IMR-90 (cell line): ENCODE measurements around the gene BCL2L12. TPM values are rescaled to one million over a fixed set of nuclear protein-coding genes. Genes with fewer than 3 reads are reported as not detected.

Experiments
- ATAC-seq: fragments of 200-7000 bp; cut with Tn5 transposase; 2 replicates; pipeline ENCODE4 v1.9.1; 2020; ENCODE audit warnings: low read depth, mild to moderate bottlenecking, moderate library complexity
- BruUV-seq: library from RNA; stranded (reverse); fragments of 400-500 nt; replicated peaks from 2 replicates; lab custom pipeline; 2021; lab: Mats Ljungman, UMichigan
- CTCF ChIA-PET: fragments of 300-600 bp; formaldehyde crosslinking; extraction: SDS; loops from one replicate; lab custom pipeline; 2021; ENCODE audit warnings: antibody characterized with exemption; lab: Yijun Ruan, JAX
- POLR2A ChIA-PET: fragments of 300-600 bp; sonication (Branson Sonifier 250); formaldehyde crosslinking; loops from one replicate; lab custom pipeline; 2022; ENCODE audit warnings: antibody characterized with exemption; ENCODE audit not compliant: unreplicated experiment; lab: Charles Lee
- DNase-seq: peaks from one replicate; pipeline ENCODE4 v3.0.0; 2013
- H2AFZ ChIP-seq: replicated peaks from 2 replicates; pipeline ENCODE3; 2013; ENCODE audit warnings: low read length, mild to moderate bottlenecking; ENCODE audit not compliant: poor library complexity
- H2AK5ac ChIP-seq: 2 replicates; pipeline ENCODE4 v1.6.1; 2013; ENCODE audit warnings: low read depth, low read length, inconsistent platforms
- H2AK9ac ChIP-seq: replicated peaks from 2 replicates; pipeline ENCODE3; 2013; ENCODE audit warnings: mild to moderate bottlenecking, low read depth, low read length, moderate library complexity; ENCODE audit not compliant: poor library complexity
- H2BK120ac ChIP-seq: 2 replicates; pipeline ENCODE4 v1.6.1; 2013; ENCODE audit warnings: low read depth, low read length, inconsistent platforms
- H2BK15ac ChIP-seq: 3 replicates; pipeline ENCODE4 v1.6.1; 2013; ENCODE audit warnings: low read depth, low read length, inconsistent platforms
- H2BK20ac ChIP-seq: 2 replicates; pipeline ENCODE4 v1.6.1; 2013; ENCODE audit warnings: low read depth, mild to moderate bottlenecking, inconsistent platforms, low read length, moderate library complexity
- H2BK5ac ChIP-seq: 2 replicates; pipeline ENCODE4 v1.6.1; 2013; ENCODE audit warnings: mild to moderate bottlenecking, low read depth, low read length, inconsistent platforms; ENCODE audit not compliant: poor library complexity, severe bottlenecking
- H3K14ac ChIP-seq: replicated peaks from 2 replicates; pipeline ENCODE4 v1.6.1; 2013; ENCODE audit warnings: low read depth, low read length, inconsistent platforms
- H3K18ac ChIP-seq: 2 replicates; pipeline ENCODE4 v1.6.1; 2013; ENCODE audit warnings: low read depth, low read length, control low read depth
- H3K23ac ChIP-seq: 2 replicates; pipeline ENCODE4 v1.6.1; 2013; ENCODE audit warnings: low read depth, low read length, inconsistent platforms
- H3K27ac ChIP-seq: 2 replicates; pipeline ENCODE4 v1.5.1; 2013; ENCODE audit warnings: mild to moderate bottlenecking, control low read depth, low read length; ENCODE audit not compliant: insufficient read depth
- H3K27me3 ChIP-seq: 2 replicates; pipeline ENCODE4 v1.6.1; 2013; ENCODE audit warnings: low read length; ENCODE audit not compliant: control insufficient read depth, insufficient read depth
- H3K36me3 ChIP-seq: 2 replicates; pipeline ENCODE4 v1.6.1; 2013; ENCODE audit warnings: low read length, mixed read lengths; ENCODE audit not compliant: control insufficient read depth, insufficient read depth
- H3K4ac ChIP-seq: 2 replicates; pipeline ENCODE4 v1.6.1; 2013; ENCODE audit warnings: low read depth, low read length, inconsistent platforms
- H3K4me1 ChIP-seq: 2 replicates; pipeline ENCODE4 v1.6.1; 2013; ENCODE audit warnings: low read length, mixed read lengths; ENCODE audit not compliant: control insufficient read depth, insufficient read depth
- H3K4me2 ChIP-seq: 2 replicates; pipeline ENCODE4 v1.6.1; 2013; ENCODE audit warnings: low read depth, mild to moderate bottlenecking, control low read depth, low read length, moderate library complexity
- H3K4me3 ChIP-seq: 2 replicates; pipeline ENCODE4 v1.5.1; 2013; ENCODE audit warnings: low read depth, mild to moderate bottlenecking, control low read depth, low read length, moderate library complexity; ENCODE audit not compliant: insufficient read depth
- H3K56ac ChIP-seq: 2 replicates; pipeline ENCODE4 v1.6.1; 2013; ENCODE audit warnings: low read length, inconsistent platforms; ENCODE audit not compliant: insufficient read depth; ENCODE audit errors: extremely low read depth
- H3K79me1 ChIP-seq, 2 experiments: 2 replicates each; pipeline ENCODE4 v1.6.1; 2013; ENCODE audit warnings: low read length in 2 of 2, inconsistent platforms in 1 of 2, low read depth in 1 of 2
- H3K9ac ChIP-seq: 2 replicates; pipeline ENCODE4 v1.6.1; 2013; ENCODE audit warnings: low read depth, low read length, control low read depth
- H3K9me1 ChIP-seq: 2 replicates; pipeline ENCODE4 v1.6.1; 2013; ENCODE audit warnings: low read length, inconsistent platforms; ENCODE audit not compliant: insufficient read depth
- H3K9me3 ChIP-seq: 2 replicates; pipeline ENCODE4 v1.6.1; 2013; ENCODE audit warnings: low read length; ENCODE audit not compliant: control insufficient read depth, insufficient read depth
- H4K20me1 ChIP-seq: 2 replicates; pipeline ENCODE4 v1.6.1; 2013; ENCODE audit warnings: low read length, inconsistent platforms; ENCODE audit not compliant: insufficient read depth
- H4K5ac ChIP-seq: 2 replicates; pipeline ENCODE4 v1.6.1; 2013; ENCODE audit warnings: mild to moderate bottlenecking, low read depth, low read length, control low read depth
- H4K8ac ChIP-seq, 2 experiments: 2 replicates each; pipeline ENCODE4 v1.6.1; 2013; ENCODE audit warnings: low read depth in 2 of 2, low read length in 2 of 2, control low read depth in 1 of 2, inconsistent platforms in 1 of 2
- H4K91ac ChIP-seq: 2 replicates; pipeline ENCODE4 v1.6.1; 2013; ENCODE audit warnings: low read depth, low read length, inconsistent platforms; ENCODE audit not compliant: insufficient read depth
- BHLHE40 ChIP-seq: fragments of 150-350 bp; IDR thresholded peaks from 2 replicates; pipeline ENCODE4 v1.6.1; 2016; ENCODE audit warnings: mild to moderate bottlenecking, low read depth, low read length
- CEBPB ChIP-seq: IDR thresholded peaks from 2 replicates; pipeline ENCODE4 v1.6.1; 2012; ENCODE audit warnings: low read depth, low read length, improper control_type of control experiment
- CHD1 ChIP-seq: IDR thresholded peaks from 2 replicates; pipeline ENCODE4 v1.6.1; 2012; ENCODE audit warnings: low read depth, low read length, improper control_type of control experiment
- FOS ChIP-seq: fragments of 150-350 bp; IDR thresholded peaks from 2 replicates; pipeline ENCODE4 v1.6.1; 2016; ENCODE audit warnings: low read depth, low read length
- MAFK ChIP-seq: IDR thresholded peaks from 2 replicates; pipeline ENCODE4 v1.6.1; 2012; ENCODE audit warnings: low read depth, low read length, improper control_type of control experiment
- MAZ ChIP-seq: IDR thresholded peaks from 2 replicates; pipeline ENCODE4 v1.6.1; 2012; ENCODE audit warnings: low read depth, mild to moderate bottlenecking, low read length, improper control_type of control experiment, moderate library complexity, borderline replicate concordance
- MXI1 ChIP-seq: IDR thresholded peaks from 2 replicates; pipeline ENCODE4 v1.6.1; 2012; ENCODE audit warnings: low read depth, mild to moderate bottlenecking, low read length, moderate library complexity, borderline replicate concordance
- NFE2L2 ChIP-seq: fragments of 150-350 bp; IDR thresholded peaks from 2 replicates; pipeline ENCODE4 v1.6.1; 2016; ENCODE audit warnings: low read depth, mild to moderate bottlenecking, low read length
- RAD21 ChIP-seq: IDR thresholded peaks from 2 replicates; pipeline ENCODE4 v1.6.1; 2012; ENCODE audit warnings: low read length, improper control_type of control experiment
- RCOR1 ChIP-seq: IDR thresholded peaks from 2 replicates; pipeline ENCODE4 v1.6.1; 2012; ENCODE audit warnings: mild to moderate bottlenecking, low read length, improper control_type of control experiment; ENCODE audit not compliant: insufficient replicate concordance
- WGBS, 2 experiments: methylation state at CpG; one replicate each; pipeline versions ENCODE4 v1.1.5 to v1.1.7; 2013; ENCODE audit warnings: missing lambda C conversion rate in 2 of 2; ENCODE audit not compliant: insufficient read length in 1 of 2; ENCODE audit errors: extremely low coverage in 2 of 2; 5-methylcytosine and 5-hydroxymethylcytosine counted together
- dilution Hi-C: fragments of 300-500 bp; cut with HindIII; formaldehyde crosslinking; loops from one replicate; pipeline ENCODE4 v1.14.3; 2018; ENCODE audit warnings: low sequenced_read_pairs; ENCODE audit not compliant: unreplicated experiment
- in situ Hi-C: fragments of 300-500 bp; cut with MboI; formaldehyde crosslinking; loops from 3 replicates; pipeline ENCODE4 v1.14.3; 2019; ENCODE audit warnings: low sequenced_read_pairs, inconsistent platforms, mixed read lengths
- intact Hi-C: fragments of 100-400 bp; cut with micrococcal nuclease; formaldehyde crosslinking; loops from 2 replicates; pipeline ENCODE4 v1.10.0; 2022
- polyA plus RNA-seq, 3 experiments: library from polyadenylated mRNA; depleted of rRNA; stranded (reverse); fragments of >200 nt; gene quantifications; 2 replicates each; pipeline ENCODE4 v1.2.3, GENCODE V29; 2012; ENCODE audit warnings: low replicate concordance in 1 of 3
- total RNA-seq: library from RNA; depleted of rRNA; stranded (reverse); fragments of >200 nt; gene quantifications from 2 replicates; pipeline ENCODE4 v1.2.3, GENCODE V29; 2012
- TF ChIP-seq, protein P1 (sequence below): conservative IDR thresholded peaks from 2 replicates; pipeline ENCODE4 v1.5.1; 2012; ENCODE audit warnings: mild to moderate bottlenecking, low read depth, low read length, improper control_type of control experiment

Gene BCL2L12
- total and polyA plus RNA-seq, 2 of the 4 experiments (the other 2 are of a cell fraction): 3.9 to 32.6 TPM

GRCh38 chr19:49710372-49710951, 44.7 kb downstream of the BCL2L12 start:
- Histone ChIP-seq H2AK5ac (peak overlapping the region; percentile 89; the same call in 1 of the 2 replicates), H2BK15ac (no peak overlapping the region; the same call in 2 of the 3 replicates), H4K20me1 (no peaks in the 10 kb centered on the region), H3K4me3 (no peak overlapping the region), H3K27ac (no peak overlapping the region; the same call in 1 of the 2 replicates), H3K4me1 (peaks cover 2% of the 10 kb centered on the region; the same call in 1 of the 2 replicates), H3K18ac (peak overlapping the region; percentile 6; the same call in 1 of the 2 replicates), H2BK20ac (peak overlapping the region; percentile 36; the same call in 1 of the 2 replicates), H3K56ac (no peak overlapping the region), H3K9ac (no peak overlapping the region), H4K8ac (peak overlapping the region in 1 of 2 experiments; percentile 78; a peak in 2 of 4 replicates), H3K36me3 (peaks cover 37% of the 10 kb centered on the region), H4K5ac (peak overlapping the region; percentile 26; the same call in 1 of the 2 replicates), H2BK120ac (peak overlapping the region; percentile 77), H3K4me2 (no peak overlapping the region), H3K14ac (peak overlapping the region; percentile 67), H3K79me1 (no peaks in the 10 kb centered on the region; a peak in 1 of 4 replicates), H2BK5ac (peak overlapping the region; percentile 80), H4K91ac (peak overlapping the region; percentile 77), H3K27me3 (no peaks in the 10 kb centered on the region), H3K9me1 (peaks cover 12% of the 10 kb centered on the region; the same call in 1 of the 2 replicates), H2AK9ac (peak overlapping the region; percentile 93), H3K23ac (peak overlapping the region; percentile 8; the same call in 1 of the 2 replicates), H2AFZ (peak overlapping the region; percentile 83), H3K4ac (peak overlapping the region; percentile 75), H3K9me3 (no peaks in the 10 kb centered on the region)
- DNase-seq: peak; percentile 84
- ChIA-PET CTCF (no interaction called here), POLR2A (no interaction called here)
- ATAC-seq: peak; percentile 67
- 100% methylated on average over 2 of the region's 20 CpGs; no CpG with 5 or more reads in 1 of the 2 experiments for WGBS, 2 experiments
- TF ChIP-seq NFE2L2 (no peak), CEBPB (no peak), MXI1 (no peak), BHLHE40 (peak; percentile 72), RCOR1 (no peak), CHD1 (no peak), FOS (peak; percentile 73), MAZ (no peak), RAD21 (no peak), MAFK (no peak)
- TF ChIP-seq, protein P1, sequence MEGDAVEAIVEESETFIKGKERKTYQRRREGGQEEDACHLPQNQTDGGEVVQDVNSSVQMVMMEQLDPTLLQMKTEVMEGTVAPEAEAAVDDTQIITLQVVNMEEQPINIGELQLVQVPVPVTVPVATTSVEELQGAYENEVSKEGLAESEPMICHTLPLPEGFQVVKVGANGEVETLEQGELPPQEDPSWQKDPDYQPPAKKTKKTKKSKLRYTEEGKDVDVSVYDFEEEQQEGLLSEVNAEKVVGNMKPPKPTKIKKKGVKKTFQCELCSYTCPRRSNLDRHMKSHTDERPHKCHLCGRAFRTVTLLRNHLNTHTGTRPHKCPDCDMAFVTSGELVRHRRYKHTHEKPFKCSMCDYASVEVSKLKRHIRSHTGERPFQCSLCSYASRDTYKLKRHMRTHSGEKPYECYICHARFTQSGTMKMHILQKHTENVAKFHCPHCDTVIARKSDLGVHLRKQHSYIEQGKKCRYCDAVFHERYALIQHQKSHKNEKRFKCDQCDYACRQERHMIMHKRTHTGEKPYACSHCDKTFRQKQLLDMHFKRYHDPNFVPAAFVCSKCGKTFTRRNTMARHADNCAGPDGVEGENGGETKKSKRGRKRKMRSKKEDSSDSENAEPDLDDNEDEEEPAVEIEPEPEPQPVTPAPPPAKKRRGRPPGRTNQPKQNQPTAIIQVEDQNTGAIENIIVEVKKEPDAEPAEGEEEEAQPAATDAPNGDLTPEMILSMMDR: no peak
- intact Hi-C loops: loop anchor here (10.0 kb wide), 1 partner anchor 104 kb away; the partner anchor contains the start of genes FUZ and MED25
- BruUV-seq: no TSS peak
- in situ Hi-C loops: no loop called here
- dilution Hi-C loops: no loop called here
